Right kidney (tissue), 1 donor: ENCODE measurements around the gene EFNB2.

Source experiments
- DNase-seq: peaks from one replicate; pipeline ENCODE4 v3.0.0-alpha.2; 2016

The EFNB2 gene

DNA sequence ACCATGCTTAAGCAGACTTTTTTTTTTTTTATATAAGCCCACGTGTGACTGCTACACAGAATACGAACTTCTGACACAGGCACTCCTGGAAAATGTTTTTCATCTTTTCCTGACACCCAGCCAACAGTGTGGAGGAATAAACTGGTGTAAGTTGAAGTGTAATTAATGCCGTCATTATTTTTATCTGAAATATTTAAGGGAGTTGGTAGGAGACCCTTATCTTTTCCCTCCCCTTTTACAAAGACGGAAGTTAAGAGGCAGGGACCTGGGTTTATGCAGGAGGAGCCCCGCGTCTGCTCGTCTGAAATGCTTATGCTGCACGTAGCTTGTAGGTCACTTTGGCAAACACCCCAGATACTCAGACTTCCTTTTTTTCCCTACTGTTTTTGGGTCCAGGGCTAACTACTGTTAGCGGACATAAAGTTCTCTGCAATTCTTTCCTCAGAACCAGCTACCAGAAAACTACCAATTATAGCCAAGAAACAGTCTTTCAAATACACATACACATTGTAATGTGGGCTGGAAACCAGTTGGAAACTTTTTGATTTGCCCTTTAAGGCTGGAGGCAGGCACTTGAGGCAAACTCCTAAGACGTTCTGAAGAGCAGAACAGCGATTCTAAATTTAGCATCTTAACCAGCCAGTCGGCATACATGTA lies 50.8 kb downstream of the EFNB2 start:
- DNase-seq: no peak

DNA sequence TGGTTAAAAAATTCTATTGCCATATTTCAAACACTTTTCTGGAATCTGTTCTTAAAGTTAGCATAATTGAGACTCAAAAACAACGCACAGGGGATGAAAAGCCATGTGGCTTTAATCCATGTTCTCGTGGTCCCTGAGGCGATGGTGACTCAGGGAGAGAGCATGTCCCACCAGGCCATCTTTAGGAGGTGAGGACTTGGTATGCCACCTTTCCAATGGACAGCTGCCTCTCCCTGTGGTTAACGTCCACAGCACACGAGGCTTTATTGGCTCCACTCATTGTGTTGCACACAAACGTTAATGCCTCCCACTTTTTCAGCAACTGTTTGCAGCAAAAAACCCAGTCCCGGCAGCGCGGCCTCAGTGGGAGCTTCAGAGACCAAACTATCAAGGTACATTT lies 51.4 kb downstream of the EFNB2 start:
- DNase-seq: no peak

DNA sequence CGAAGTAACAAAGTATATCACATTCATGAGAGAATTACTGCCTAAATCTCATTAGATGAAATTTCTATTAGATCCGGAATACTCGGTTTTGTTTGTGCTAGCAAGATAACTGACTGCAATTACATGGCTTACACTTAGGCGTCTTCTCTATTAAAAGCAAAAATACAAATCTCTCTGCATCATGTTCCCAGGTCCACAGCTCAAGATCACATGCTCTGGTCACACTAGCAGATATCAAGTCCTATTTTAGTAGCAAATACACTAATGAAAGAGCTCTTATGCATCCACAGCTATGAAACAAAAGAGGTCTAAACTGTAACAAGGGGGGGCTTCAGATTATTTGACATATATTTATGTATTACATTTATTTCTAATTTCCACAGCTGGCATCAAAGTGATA lies 53.5 kb downstream of the EFNB2 start:
- no peak for DNase-seq

DNA sequence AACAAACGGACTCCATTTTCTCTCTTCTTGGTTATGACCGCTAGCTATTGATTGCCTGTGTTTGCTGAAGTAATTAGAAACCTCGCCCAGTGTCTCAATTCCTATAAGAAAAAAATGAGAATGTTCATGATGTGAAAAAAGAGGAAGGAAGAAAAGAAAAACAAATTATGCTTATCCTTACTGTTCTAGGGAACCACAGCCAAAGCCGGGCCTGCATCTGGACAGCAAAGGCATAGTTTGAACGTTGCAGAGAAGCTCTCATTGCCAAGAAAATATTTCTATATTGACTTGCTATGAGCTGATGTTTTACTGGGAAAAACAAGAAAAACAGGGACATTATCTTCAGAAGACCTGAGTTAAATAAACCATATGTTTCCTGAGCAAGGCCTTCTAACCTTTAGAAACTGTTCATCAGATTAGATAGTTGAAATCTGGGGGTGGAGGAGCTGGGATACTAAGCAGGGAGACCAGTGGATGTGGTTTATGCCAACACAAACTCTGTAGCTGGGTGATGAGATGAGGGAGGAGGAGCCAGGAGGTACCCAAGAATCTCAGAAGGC lies 55.0 kb downstream of the EFNB2 start:
- no peak for DNase-seq

DNA sequence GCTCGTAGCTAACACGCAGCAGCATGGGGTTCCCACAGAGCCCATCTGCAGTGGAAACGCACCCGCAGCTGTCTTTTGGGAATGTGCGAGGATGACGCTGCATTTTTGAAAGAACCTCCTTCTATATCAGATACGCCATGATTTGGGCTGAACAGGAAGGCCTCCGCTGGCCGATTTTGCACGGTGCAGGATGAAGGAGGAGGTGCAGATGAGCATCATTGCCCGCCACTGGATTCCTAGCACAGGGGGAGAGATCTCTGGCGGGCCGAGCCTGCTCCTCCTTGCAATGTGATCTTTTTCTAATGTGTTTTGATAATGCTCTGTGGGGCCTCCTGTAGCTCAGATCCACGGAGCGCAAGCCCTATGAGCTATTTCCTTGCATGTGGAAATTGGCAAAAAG lies 55.5 kb downstream of the EFNB2 start:
- DNase-seq: no peak

DNA sequence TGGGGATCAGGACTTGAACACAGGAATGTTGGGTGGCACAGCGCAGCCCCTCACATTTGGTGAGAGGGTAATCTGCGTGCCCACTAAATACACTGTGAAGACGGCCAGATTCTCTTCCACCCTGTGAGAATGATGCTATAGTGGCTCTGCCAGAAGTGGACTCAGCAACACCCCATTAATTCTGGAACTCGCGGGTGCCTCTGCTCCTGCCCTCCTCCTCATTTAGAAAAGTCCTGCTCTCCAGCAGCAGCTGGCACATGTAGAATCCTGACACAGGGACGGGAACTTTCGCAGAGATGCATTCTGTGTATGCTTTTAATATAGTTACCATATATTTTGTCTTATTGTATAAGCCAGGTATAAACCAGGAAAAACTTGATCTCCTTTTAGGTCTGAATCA lies 57.3 kb downstream of the EFNB2 start:
- DNase-seq: no peak

DNA sequence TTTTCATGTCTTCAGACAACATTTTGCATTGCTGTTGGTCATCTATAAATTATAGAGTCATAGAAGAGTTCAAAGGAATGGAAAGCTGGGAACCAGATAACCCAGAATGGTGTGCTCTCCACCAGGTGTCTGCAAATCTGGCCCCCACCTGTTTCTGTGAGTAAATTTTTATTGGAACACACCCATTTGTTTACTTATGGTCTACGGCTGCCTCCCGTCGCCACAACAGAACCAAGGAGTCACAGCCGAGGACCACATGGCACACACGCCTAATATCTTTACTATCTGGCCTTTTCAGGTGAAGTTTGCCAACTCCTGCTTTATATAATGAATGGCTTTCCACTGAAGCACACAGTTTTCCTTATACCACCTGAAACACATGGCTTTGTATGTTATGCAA lies 58.2 kb downstream of the EFNB2 start:
- DNase-seq: no peak

DNA sequence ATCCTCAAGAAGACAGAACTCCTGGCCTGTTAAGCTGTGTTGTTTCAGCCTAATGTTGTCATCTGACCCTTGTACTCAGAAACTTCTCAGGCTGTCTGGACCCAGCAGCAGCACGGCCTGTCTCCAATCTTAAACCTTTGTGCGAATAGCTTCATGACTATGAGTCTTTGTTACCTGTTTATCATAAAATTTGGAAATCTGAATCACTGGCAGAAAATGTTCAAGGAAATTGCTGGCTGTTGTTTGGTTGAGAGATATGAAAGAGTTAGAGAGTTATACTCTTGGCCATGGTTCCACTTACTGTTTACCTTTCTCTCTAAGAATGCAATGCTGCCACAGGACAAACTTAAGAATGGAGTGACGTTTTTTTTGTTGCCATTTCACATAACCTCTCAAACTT lies 59.6 kb downstream of the EFNB2 start:
- DNase-seq: no peak

DNA sequence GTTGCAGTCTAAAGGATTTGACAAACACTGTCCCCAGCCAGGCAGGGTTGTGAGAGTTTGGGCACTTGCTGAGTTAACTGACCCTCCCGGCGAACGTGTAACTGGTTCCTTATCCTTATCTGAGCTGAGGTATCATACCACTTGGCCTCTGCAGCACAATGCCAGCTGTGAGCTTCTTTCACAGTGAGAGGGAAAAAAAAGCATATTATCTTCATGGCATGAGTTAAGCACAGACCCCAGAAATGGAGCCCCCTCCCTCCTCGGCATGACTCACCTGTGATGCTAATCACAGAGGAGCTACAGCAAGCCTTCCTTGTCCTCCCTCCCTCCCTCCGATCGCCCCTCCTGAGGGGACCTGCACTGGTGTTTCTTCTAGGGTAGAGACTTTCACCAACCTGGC lies 60.5 kb downstream of the EFNB2 start:
- DNase-seq: no peak

DNA sequence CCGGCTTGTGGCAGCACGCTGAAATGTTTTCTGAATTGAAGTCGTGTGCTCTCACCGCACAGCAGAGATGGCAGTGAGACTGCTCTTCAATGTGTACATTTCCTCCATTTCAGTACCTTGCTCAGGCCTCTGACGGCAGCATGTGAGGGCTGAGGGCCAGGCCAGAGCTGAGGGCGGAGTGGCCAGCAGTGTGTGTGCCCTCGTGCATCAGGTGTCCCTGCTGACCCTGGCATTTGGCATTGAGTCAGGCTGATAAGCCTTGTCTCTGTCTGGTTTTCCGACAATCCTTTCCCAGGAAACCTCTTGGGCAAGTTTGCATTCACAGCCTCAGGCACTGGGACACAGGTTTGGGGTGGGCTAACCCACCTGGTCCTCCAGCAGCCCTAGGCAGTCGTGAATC lies 62.3 kb downstream of the EFNB2 start:
- DNase-seq: no peak

DNA sequence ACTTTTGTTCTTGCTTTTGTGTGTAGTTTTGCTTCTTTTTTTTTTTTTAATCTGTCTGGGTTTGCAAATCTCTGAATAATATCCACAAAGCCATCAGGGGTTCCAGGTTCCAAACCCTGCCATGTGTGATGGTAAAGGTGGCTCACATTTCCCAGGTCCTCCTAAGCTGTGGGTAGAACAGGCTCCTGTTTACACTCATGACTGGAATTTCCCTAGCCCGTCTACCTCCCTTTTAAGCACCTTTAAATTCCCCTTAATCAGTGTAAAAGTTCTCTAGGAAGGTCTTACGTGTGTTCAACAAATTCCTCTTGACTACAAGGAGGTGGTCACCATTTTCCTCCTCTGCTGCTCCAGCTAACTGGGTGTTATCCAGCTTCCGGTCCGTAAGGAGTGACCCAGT lies 62.8 kb downstream of the EFNB2 start:
- no peak for DNase-seq

DNA sequence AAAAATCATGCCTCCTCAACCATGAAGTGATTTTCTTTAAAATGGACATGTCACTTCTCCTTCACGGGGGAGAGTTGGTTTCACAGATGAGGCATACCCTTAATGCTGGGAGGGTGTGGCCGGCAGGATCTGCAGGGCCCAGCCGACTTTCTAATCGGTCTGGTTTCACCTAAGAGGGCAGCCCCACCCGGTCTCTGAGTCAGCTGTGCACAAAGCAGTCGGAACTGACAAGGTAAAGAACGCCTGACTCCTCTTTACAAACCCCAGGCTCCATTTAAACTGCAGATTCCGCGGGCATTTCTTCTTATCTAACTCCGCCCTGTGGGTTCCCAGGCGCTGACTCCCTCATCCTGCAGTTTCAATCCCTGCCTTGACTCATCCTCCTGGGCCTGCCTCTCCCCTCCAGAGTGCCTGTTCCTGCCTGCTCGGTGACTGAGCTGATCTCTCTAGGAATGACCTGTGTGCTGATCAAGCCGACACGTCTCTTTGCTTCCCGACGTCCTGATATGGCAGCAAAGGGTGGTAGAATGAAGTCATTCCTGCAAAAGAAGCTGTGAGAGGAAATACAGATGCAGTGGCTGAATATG lies 63.4 kb downstream of the EFNB2 start:
- DNase-seq: no peak

DNA sequence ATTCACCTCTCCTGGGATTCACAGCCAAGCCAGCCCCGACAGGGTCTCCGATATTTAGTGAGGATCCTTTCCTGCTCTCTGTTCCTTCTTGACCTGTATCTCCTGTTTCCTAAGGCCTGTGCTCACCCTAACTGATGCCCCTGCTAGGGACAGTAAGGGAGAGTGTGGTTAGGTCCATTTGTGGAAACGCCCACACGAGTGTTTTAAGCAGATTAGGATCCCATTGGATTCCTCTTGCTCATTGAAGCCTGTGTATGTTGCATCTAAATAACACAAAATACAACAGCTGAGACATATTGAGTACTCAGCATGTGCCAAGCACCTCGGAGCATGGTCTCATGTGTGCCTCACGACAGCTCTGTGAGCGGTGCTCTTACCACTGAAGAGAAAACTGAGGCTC lies 64.9 kb downstream of the EFNB2 start:
- no peak for DNase-seq

DNA sequence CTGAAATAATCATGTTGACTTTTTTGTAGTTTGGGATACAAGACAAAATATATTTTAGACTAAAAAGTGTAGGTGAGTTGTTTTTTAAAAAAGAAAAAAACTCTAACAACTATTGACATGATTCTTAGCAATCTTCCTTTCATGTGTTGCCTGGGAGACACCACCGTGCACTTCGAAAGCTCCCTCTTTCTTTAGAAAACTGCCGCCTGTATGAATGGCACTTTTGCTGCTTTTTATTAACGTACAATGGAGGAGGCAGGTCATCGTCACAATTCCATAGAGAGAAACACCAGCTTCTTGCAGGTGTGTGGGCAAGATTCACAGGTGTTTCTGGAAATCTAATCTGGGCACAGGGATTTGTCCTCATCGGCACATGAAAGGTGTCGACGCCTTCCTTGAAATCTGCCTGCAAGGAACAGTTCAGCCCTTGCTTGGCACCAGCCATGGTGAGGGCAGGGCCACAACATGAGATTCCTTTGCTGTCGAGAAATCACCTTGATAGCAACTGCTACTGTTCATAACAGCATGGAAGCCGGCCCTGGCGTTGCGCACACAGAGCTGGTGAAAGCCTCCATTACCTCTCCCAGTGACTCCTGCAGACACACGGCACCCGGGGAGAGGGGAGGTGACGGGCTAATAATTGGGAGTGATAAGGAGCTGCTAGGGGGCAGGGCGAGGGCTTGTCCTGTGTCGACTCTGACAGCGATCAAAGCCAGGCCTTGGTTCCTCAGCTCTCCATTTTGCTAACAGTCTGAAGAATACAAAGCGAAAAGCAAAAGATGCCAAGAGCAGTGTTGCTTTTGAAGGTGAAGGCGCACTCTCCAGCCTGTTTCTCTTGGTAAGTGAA lies 66.5 kb downstream of the EFNB2 start:
- DNase-seq: no peak

DNA sequence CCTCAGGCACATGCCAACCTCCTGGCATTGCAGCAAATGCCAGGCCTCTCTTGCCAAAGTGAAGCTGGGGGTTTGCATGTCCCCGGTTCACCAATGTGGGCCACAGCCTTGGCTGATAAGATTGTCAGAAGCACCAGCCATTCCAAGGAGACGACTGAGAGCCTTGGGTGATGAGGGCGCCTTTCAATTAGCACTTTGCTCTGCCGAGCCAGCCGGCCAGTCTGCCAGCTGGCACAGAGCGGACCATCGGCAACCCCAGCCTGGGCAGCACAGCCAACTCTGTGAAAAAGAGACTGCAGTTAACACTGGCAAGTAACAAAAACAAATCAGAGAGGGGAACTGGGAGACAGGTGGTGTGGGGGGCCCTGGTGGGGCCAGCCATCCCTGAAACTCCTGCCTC lies 67.3 kb downstream of the EFNB2 start:
- DNase-seq: no peak

DNA sequence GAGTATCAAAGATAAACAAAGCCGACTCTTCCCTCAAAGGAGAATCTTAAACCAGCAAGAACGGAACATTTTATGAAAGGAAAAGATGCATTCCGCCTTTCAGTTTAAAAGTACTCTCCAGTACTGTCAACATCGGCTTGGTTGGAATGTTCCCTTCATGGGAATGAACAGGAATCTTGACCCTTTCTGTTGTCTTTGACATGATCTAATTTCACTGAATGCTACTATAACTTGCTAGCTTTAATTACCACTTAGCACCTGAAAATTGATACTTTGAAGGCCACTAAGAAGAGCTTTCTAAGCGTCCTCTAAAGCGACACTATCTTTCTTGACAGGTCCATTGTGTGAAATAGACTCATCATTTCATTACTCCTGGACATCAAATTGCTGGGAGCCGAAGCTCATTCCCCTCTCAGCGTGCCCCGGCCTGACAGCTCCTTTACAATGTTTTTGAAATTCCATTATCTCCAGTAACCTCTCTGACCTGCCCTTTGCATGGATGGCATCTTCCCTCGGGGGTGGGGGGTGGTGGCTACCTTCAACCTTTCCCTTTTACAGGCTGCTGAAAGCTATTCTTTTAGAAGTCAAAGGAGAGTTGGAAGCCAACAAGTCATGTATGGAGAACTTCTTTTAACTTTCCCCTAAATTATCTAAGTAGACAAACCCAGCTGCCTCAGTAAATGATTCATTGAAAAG lies 67.9 kb downstream of the EFNB2 start:
- DNase-seq: no peak

DNA sequence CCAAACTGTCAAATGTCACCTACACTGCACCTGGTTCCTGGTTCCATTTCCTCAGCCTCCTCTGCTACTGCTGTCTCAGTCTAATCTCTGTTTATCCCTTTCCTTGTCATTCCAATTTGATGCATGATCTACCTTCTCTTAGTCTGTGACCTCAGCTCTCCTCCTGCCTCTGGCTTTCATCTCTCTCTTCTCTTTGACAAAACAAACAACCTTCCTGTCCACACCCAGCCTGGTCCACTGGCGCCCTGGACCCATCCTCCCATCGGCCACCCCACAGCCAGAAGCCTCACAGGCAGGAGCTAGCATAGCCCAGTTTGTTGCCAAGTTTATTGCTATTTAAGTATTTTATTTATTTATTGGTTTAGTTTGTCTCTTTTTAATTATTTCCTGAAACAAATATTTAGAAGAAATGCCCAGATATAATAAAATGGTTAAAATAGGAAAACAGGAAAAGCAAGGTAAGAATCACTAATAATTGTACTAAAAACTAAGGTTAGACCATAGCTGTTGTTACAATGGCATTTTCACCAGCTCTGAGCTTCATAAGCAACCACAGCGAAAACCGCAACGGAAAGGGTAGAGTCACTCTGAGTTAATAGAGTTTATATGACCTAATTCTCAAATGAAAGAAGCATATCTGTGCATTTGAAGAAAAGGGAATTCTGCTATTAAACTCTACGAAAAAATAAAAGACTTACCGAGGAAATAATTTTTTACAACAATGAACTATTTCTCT lies 68.6 kb downstream of the EFNB2 start:
- DNase-seq: no peak

DNA sequence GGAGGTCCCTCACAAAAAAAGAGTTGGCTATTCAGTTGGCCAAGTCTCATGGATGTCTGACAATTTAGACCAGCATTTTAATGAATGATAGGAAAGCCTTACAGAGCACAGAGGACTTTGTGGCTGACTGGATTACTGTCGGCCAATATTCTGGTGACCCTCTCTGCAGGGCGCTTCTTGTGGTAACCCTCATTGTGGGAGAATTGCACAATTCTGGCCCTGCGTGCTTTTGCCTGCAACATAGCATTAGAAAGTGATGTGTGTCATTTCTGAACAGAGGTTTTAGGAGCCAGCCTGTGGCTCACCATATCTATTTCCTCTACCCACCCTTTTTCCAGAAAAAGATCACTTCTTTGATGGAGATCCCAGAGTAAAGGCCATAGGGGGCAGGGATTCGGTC lies 71.4 kb downstream of the EFNB2 start:
- DNase-seq: no peak

DNA sequence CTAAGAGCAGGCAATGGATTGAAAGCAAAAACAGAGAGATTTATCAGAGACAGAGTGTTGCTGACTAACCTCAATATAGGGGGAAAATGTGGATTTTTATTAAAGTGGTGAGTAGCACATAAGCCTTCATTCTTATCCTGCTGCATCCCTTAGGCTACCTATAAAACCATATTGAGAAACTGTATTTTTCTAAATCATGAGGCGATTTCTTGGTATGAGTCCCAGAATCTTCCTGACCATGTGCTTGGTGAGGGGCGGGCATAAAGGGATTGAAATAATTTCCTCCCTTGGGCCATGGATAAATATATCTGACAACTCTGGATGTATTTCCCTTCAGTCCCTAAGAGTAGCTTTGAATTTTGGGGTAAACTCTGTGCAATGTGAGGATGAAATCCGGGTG lies 72.8 kb downstream of the EFNB2 start:
- DNase-seq: no peak

DNA sequence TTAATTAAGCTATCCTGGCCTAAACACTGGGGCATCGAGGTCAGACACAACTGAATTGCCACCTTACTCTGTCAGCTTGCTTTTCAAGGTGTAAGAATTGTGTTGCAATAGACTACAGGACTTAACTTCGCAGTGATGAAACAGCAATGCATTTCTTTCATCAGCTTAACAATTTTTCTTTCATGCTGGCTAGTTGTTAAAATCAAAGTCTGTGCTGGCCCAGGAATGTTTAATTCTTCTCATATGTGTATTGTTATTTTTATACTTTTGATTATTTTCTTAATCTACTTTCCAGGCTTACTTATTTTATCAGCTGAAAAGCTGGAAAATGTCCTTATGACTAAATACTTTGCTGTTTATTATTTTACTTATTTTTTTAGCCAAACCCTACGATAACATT lies 79.7 kb downstream of the EFNB2 start:
- DNase-seq: no peak

DNA sequence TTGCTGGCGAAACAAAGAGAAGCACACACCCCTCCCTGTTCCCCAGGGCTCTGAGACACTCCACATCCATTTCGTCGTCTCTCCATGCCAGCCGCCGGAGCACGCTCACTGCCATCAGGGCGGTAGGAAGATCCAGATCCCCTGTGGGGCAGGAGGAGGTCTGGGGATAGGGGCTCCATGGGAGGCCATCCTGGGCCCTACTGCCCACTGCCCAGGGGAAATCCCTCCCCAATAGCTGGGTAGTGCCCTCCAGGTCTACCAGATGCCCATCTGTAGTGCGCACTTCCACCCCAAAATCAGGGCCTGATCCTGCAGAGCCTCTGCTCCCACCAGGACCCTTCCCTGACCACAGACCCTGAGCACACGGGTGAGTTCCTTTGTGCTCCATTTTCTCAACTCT lies 80.3 kb downstream of the EFNB2 start:
- no peak for DNase-seq

DNA sequence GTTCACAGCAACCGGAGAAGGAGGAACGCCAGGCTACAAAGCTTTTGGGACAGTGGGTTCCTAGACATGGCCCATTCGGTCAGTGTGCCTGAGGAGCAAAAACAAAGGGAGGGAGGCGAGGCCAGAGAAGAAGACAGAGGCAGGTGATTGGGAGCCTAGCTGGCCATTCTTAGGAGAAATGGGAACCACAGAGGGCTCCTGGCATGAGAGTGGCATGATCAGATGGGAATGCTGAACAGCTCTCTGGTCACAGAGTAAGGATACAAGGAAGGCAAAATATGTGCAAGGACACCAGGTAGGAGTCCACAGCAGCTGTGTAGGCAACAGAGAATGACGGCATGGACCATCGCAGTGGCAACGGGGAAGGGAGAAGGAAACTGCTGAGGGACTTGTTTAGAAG lies 82.4 kb downstream of the EFNB2 start:
- DNase-seq: no peak
